Measurements from ENCODE around the gene CFAP57.

DNA sequence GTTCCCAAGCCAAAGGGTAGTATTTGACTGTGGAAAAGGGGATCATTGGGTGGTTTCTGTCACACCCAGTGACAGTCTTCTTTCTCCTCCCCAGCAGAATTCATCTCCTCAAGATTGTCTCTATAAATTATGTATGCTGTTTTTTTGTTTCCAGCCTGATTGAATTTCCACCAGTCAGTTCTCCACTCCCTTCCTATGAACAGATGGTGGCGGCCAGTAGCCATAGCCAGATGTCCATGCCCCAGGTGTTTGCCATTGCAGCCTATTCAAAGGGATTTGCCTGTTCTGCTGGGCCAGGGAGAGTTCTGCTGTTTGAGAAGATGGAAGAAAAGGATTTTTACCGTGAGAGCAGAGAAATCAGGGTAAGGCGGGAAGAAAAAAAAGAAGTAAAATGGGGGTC, 12.9 kb downstream of the CFAP57 start:
- TF ChIP-seq GATA1 (IDR thresholded peaks at IDR 0.05; ENCODE audit: low read depth, low read length) (no peak), POLR2A (IDR thresholded peaks at IDR 0.05; ENCODE audit: low read length) (no peak)
